A673 (cell line): ENCODE data around the gene AMOTL1. TPM values are rescaled to one million over a fixed set of nuclear protein-coding genes. Genes with fewer than 3 reads are reported as not detected.

Experiments used
- BruUV-seq: library from RNA; stranded (reverse); fragments of 400-500 nt; replicated peaks from 2 replicates; lab custom pipeline; 2021; lab: Mats Ljungman, UMichigan
- CTCF ChIA-PET: fragments of 300-600 bp; sonication (Branson Sonifier 250); formaldehyde crosslinking; loops from one replicate; lab custom pipeline; 2022; ENCODE audit warnings: antibody characterized with exemption; lab: Charles Lee
- POLR2A ChIA-PET: fragments of 300-600 bp; sonication (Branson Sonifier 250); formaldehyde crosslinking; loops from one replicate; lab custom pipeline; 2022; ENCODE audit warnings: antibody characterized with exemption; ENCODE audit not compliant: low non-redundant PET; lab: Charles Lee
- DNase-seq: peaks from one replicate; pipeline ENCODE4 v3.0.0-alpha.2; 2015; ENCODE audit warnings: low spot score
- H3K27ac ChIP-seq: fragments of 200-600 bp; sonication (generic); 2 replicates; pipeline ENCODE4 v1.5.1; 2016; ENCODE audit warnings: mixed run types, low read depth, mild to moderate bottlenecking, mixed read lengths, antibody characterized with exemption, low read length; ENCODE audit not compliant: poor library complexity, severe bottlenecking
- H3K27me3 ChIP-seq: fragments of 200-600 bp; sonication (generic); replicated peaks from 2 replicates; pipeline ENCODE4 v1.6.1; 2017; ENCODE audit warnings: mixed run types, low read depth, mild to moderate bottlenecking, mixed read lengths, antibody characterized with exemption, low read length; ENCODE audit not compliant: insufficient read depth, poor library complexity
- H3K36me3 ChIP-seq: fragments of 200-600 bp; sonication (generic); 2 replicates; pipeline ENCODE4 v1.6.1; 2016; ENCODE audit warnings: mixed run types, mild to moderate bottlenecking, mixed read lengths, antibody characterized with exemption, low read length; ENCODE audit not compliant: insufficient read depth, poor library complexity, severe bottlenecking
- H3K4me1 ChIP-seq: fragments of 200-600 bp; sonication (generic); 2 replicates; pipeline ENCODE4 v1.6.1; 2017; ENCODE audit warnings: mixed run types, mild to moderate bottlenecking, mixed read lengths, antibody characterized with exemption, low read length; ENCODE audit not compliant: insufficient read depth, poor library complexity, severe bottlenecking
- H3K4me3 ChIP-seq: fragments of 200-600 bp; sonication (generic); 2 replicates; pipeline ENCODE4 v1.5.1; 2016; ENCODE audit warnings: low read depth, mixed run types, mild to moderate bottlenecking, mixed read lengths, low read length; ENCODE audit not compliant: poor library complexity, severe bottlenecking
- H3K9me3 ChIP-seq: fragments of 200-600 bp; sonication (generic); 2 replicates; pipeline ENCODE4 v1.6.1; 2016; ENCODE audit warnings: mixed run types, low read depth, mild to moderate bottlenecking, mixed read lengths, antibody characterized with exemption, low read length; ENCODE audit not compliant: poor library complexity, severe bottlenecking
- CTCF ChIP-seq: fragments of 300-800, 200-600 bp; sonication (generic); conservative IDR thresholded peaks from 2 replicates; pipeline ENCODE4 v1.5.1; 2017; ENCODE audit warnings: low read depth, mild to moderate bottlenecking, antibody characterized with exemption, low read length, moderate library complexity, mixed read lengths
- EZH2 ChIP-seq: fragments of 200-600 bp; sonication (generic); IDR thresholded peaks from 2 replicates; pipeline ENCODE4 v1.6.1; 2017; ENCODE audit warnings: borderline replicate concordance, low read depth, mild to moderate bottlenecking, mixed read lengths, antibody characterized with exemption, low read length; ENCODE audit not compliant: poor library complexity, severe bottlenecking
- intact Hi-C: fragments of 100-400 bp; cut with micrococcal nuclease; formaldehyde crosslinking; loops from one replicate; pipeline ENCODE4 v1.10.0; 2022; ENCODE audit not compliant: unreplicated experiment
- total RNA-seq: library from RNA; stranded (reverse); gene quantifications from 2 replicates; pipeline ENCODE4 v1.2.3, GENCODE V29; 2021

The AMOTL1 gene
- total RNA-seq, 1 experiment from 2014 or later: 68.5 TPM

- CTCF ChIA-PET: interaction anchor here (0.6 to 1.0 kb wide), 5 partner anchors 16 to 226 kb away, joined by 3 to 4 read pairs (median 3); no protein-coding TSS in a partner anchor
- H3K36me3 ChIP-seq: no peaks in the 10 kb centered on the region
- DNase-seq: peak; percentile 87
- no peaks in the 10 kb centered on the region for H3K27me3 ChIP-seq
- H3K4me3 ChIP-seq: peak overlapping the region; percentile 66
- no peaks in the 10 kb centered on the region for H3K9me3 ChIP-seq
- intact Hi-C loops: no loop called here
- TF ChIP-seq EZH2 (no peak), CTCF (peak; percentile 64)
- TSS peak; percentile 41 for BruUV-seq
- POLR2A ChIA-PET: interaction anchor here (0.5 kb wide), 1 partner anchor 1400 kb away, joined by 5 read pairs; no protein-coding TSS in a partner anchor
- peaks cover 13% of the 10 kb centered on the region for H3K4me1 ChIP-seq
- no peak overlapping the region for H3K27ac ChIP-seq
These were observed 27.0 kb upstream of the AMOTL1 start for GRCh38 chr11:94741022-94741679.

- H3K4me1 ChIP-seq: peaks cover 13% of the 10 kb centered on the region
- intact Hi-C loops: no loop called here
- H3K27me3 ChIP-seq: no peaks in the 10 kb centered on the region
- DNase-seq: no peak
- H3K9me3 ChIP-seq: no peaks in the 10 kb centered on the region
- no peaks in the 10 kb centered on the region for H3K36me3 ChIP-seq
- TF ChIP-seq CTCF (no peak), EZH2 (no peak)
- no peak overlapping the region for H3K4me3 ChIP-seq
- no TSS peak for BruUV-seq
- ChIA-PET CTCF (no interaction called here), POLR2A (no interaction called here)
- no peak overlapping the region for H3K27ac ChIP-seq
These were observed 25.5 kb upstream of the AMOTL1 start for GRCh38 chr11:94742665-94743064.

- Histone ChIP-seq H3K4me1 (peaks cover 8% of the 10 kb centered on the region), H3K4me3 (no peak overlapping the region), H3K27ac (no peak overlapping the region), H3K9me3 (no peaks in the 10 kb centered on the region), H3K27me3 (no peaks in the 10 kb centered on the region), H3K36me3 (no peaks in the 10 kb centered on the region)
- intact Hi-C loops: no loop called here
- BruUV-seq: no TSS peak
- POLR2A ChIA-PET: no interaction called here
- CTCF ChIA-PET: no interaction called here
- no peak for TF ChIP-seq CTCF
- no peak for TF ChIP-seq EZH2
- DNase-seq: no peak
These were observed 21.4 kb upstream of the AMOTL1 start for GRCh38 chr11:94746721-94747120.
